ENCODE results near the gene PLD6. TPM values are rescaled to one million over a fixed set of nuclear protein-coding genes. Genes with fewer than 3 reads are reported as not detected.

Gene PLD6
- total RNA-seq, 6 donors from 2014 or later = 2.3 to 5.0 (median 3.4) TPM

DNA sequence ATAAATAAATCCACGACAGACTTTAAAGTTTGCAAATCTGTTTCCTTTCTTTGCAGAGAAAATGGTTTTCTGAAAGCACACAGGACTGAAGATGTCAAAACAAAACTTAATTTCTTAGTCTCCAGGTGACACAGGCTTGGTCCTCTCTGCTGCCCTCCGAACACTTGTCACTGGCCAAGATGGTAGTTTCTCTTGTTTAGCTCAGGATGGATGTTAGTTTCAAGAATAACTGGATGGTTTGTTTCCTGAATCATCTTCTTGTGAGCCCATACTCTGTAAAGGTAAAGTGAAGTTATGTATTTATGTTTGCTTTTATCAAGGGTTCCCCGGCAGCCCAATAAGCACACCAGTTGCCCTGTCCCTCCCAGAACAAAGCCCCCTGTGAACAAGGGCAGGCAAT, 40.7 kb upstream of the PLD6 start:
- Histone ChIP-seq H3K4me1 (no peaks in the 10 kb centered on the region), H3K4me3 (no peak overlapping the region), H3K27ac (no peak overlapping the region), H3K36me3 (peaks cover 11 to 64% (median 47%) of the 10 kb centered on the region in 4 donors), H3K27me3 (no peaks in the 10 kb centered on the region), H3K9me3 (no peaks in the 10 kb centered on the region)
- no peak for ATAC-seq (ENCODE audit: low FRiP score in 2 of 2)
- 88 to 97% methylated on average over 3 of the region's 3 CpGs for WGBS, 2 donors
- peak in 1 of 2 donors; percentile 5 for DNase-seq
- TF ChIP-seq, protein P1, sequence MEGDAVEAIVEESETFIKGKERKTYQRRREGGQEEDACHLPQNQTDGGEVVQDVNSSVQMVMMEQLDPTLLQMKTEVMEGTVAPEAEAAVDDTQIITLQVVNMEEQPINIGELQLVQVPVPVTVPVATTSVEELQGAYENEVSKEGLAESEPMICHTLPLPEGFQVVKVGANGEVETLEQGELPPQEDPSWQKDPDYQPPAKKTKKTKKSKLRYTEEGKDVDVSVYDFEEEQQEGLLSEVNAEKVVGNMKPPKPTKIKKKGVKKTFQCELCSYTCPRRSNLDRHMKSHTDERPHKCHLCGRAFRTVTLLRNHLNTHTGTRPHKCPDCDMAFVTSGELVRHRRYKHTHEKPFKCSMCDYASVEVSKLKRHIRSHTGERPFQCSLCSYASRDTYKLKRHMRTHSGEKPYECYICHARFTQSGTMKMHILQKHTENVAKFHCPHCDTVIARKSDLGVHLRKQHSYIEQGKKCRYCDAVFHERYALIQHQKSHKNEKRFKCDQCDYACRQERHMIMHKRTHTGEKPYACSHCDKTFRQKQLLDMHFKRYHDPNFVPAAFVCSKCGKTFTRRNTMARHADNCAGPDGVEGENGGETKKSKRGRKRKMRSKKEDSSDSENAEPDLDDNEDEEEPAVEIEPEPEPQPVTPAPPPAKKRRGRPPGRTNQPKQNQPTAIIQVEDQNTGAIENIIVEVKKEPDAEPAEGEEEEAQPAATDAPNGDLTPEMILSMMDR (IDR thresholded peaks at IDR 0.05) = no peak
- TF ChIP-seq POLR2A (IDR thresholded peaks at IDR 0.05) (no peak), EP300 (IDR thresholded peaks at IDR 0.05) (no peak), POLR2AphosphoS5 (IDR thresholded peaks at IDR 0.05) (no peak)

DNA sequence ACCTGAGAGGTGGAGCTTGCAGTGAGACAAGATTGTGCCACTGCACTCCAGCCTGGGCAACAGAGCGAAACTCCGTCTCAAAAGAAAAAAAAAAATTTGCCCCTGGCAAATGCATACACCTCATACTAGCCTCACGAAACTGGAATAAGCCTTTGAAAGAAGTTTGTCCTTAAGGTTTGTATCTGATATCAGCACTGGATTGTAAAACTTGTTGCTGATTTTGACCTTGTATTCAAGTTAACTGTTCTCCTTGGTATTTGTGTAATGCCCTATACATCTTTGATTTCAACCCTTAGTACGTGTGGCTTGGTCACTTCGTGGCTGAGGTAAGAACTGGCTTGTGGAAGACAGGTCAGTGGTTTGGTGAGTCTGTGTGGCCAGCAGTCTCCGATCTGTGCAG, 37.0 kb upstream of the PLD6 start:
- 94 to 95% methylated on average over 6 of the region's 6 CpGs for WGBS, 2 donors
- Histone ChIP-seq H3K27me3 (no peaks in the 10 kb centered on the region), H3K4me3 (no peak overlapping the region), H3K4me1 (peaks cover 3 to 9% (median 5%) of the 10 kb centered on the region in 4 donors), H3K9me3 (no peaks in the 10 kb centered on the region), H3K36me3 (peaks cover 7 to 29% (median 29%) of the 10 kb centered on the region in 4 donors), H3K27ac (no peak overlapping the region)
- no peak for TF ChIP-seq POLR2AphosphoS5 (IDR thresholded peaks at IDR 0.05)
- TF ChIP-seq, protein P1 (IDR thresholded peaks at IDR 0.05) = no peak
- no peak for TF ChIP-seq POLR2A (IDR thresholded peaks at IDR 0.05)
- TF ChIP-seq EP300 (IDR thresholded peaks at IDR 0.05) = no peak
- ATAC-seq (ENCODE audit: low FRiP score in 2 of 2) = no peak
- no peak for DNase-seq

DNA sequence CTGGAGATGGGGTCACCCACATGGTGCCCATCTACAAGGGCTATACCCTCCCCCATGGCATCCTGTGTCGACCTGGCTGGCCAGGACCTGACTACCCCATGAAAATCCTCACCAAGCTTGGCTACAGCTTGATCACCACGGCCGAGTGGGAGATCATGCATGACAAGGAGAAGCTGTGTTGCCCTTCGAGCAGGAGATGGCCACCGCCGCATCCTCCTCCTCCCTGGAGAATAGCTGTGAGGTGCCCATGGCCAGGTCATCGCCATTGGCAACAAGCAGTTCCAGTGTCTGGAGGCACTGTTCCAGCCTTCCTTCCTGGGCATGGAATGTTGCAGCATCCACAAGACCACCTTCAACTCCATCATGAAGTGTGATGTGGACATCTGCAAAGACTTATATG, 36.1 kb upstream of the PLD6 start:
- ATAC-seq (ENCODE audit: low FRiP score in 2 of 2) (no peak), DNase-seq (no peak)
- Histone ChIP-seq H3K27ac (no peak overlapping the region), H3K36me3 (peaks cover 7 to 21% (median 21%) of the 10 kb centered on the region in 4 donors), H3K4me1 (peaks cover 4 to 13% (median 8%) of the 10 kb centered on the region in 4 donors), H3K27me3 (no peaks in the 10 kb centered on the region), H3K4me3 (no peak overlapping the region), H3K9me3 (no peaks in the 10 kb centered on the region)
- WGBS, 2 donors = 100% methylated on average over 7 of the region's 7 CpGs; no CpG with 5 or more reads in 1 of the 2 donors
- TF ChIP-seq POLR2A (IDR thresholded peaks at IDR 0.05) (no peak), POLR2AphosphoS5 (IDR thresholded peaks at IDR 0.05) (no peak)

DNA sequence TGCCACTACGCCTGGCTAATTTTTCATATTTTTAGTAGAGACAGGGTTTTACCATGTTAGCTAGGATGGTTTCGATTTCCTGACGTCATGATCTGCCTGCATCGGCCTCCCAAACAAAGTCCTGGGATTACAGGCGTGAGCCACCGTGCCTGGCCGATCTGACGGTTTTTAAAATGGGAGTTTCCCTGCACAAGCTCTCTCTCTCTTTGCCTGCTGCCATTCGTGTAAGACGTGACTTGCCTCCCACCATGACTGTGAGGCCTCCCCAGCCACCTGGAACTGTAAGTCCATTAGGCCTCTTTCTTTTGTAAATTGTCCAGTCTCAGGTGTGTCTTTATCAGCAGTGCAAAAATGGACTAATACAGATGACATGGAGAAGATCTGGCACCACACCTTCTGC, 35.5 kb upstream of the PLD6 start:
- Histone ChIP-seq H3K9me3 (no peaks in the 10 kb centered on the region), H3K27me3 (no peaks in the 10 kb centered on the region), H3K27ac (no peak overlapping the region), H3K4me3 (no peak overlapping the region), H3K36me3 (peaks cover 3 to 15% (median 15%) of the 10 kb centered on the region in 4 donors), H3K4me1 (peaks cover 4 to 13% (median 8%) of the 10 kb centered on the region in 4 donors)
- 81 to 84% methylated on average over 10 of the region's 10 CpGs for WGBS, 2 donors
- no peak for ATAC-seq (ENCODE audit: low FRiP score in 2 of 2)
- no peak for TF ChIP-seq EP300 (IDR thresholded peaks at IDR 0.05)
- TF ChIP-seq, protein P1 (IDR thresholded peaks at IDR 0.05) = no peak
- TF ChIP-seq POLR2AphosphoS5 (IDR thresholded peaks at IDR 0.05) = no peak
- TF ChIP-seq POLR2A (IDR thresholded peaks at IDR 0.05) = no peak
- DNase-seq = no peak

DNA sequence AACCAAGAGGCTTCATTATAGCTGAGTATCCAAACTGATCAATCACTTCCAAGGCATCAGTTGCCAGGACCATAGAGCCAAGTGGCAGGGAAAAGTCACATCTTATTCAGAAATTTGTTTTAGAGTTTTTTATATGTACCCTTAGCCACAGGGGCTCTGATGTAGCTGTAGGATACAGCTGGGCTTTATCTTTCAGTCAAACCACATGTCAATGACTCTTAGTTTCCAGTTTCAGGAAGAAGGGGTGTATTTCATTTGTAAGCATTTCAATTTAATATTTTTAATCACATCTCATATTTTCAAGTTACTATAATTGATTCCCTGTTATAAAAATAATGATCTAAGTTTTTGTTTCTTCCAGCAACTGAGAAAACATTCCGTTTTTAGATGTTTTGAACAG, 33.7 kb upstream of the PLD6 start:
- H3K9me3 ChIP-seq = no peaks in the 10 kb centered on the region
- H3K27ac ChIP-seq = no peak overlapping the region
- H3K36me3 ChIP-seq = no peaks in the 10 kb centered on the region
- 64 to 74% methylated on average over 1 of the region's 1 CpG for WGBS, 2 donors
- no peak for TF ChIP-seq POLR2A (IDR thresholded peaks at IDR 0.05)
- TF ChIP-seq, protein P1 (IDR thresholded peaks at IDR 0.05) = no peak
- TF ChIP-seq EP300 (IDR thresholded peaks at IDR 0.05) = no peak
- TF ChIP-seq POLR2AphosphoS5 (IDR thresholded peaks at IDR 0.05) = no peak
- ATAC-seq (ENCODE audit: low FRiP score in 2 of 2) (no peak), DNase-seq (no peak)
- peaks cover 16 to 28% (median 22%) of the 10 kb centered on the region in 4 donors for H3K4me1 ChIP-seq
- H3K27me3 ChIP-seq = no peaks in the 10 kb centered on the region
- no peak overlapping the region for H3K4me3 ChIP-seq

All from upper lobe of left lung (tissue), 6 donors.